SU-DHL-6 (cell line): ENCODE measurements around the gene SPSB1.

Experiments used
- H2AFZ ChIP-seq: fragments of 200-600 bp; sonication (generic); 2 replicates; pipeline ENCODE4 v1.6.1; 2014; ENCODE audit warnings: low read depth, mild to moderate bottlenecking, moderate library complexity, mixed read lengths, antibody characterized with exemption, low read length; ENCODE audit not compliant: severe bottlenecking
- H3F3A ChIP-seq: fragments of 200-600 bp; shearing (Covaris generic); 2 replicates; pipeline ENCODE4 v1.6.0; 2016; ENCODE audit warnings: antibody characterized with exemption, mild to moderate bottlenecking; ENCODE audit not compliant: insufficient read depth
- H3K27ac ChIP-seq: fragments of 200-600 bp; sonication (generic); 2 replicates; pipeline ENCODE4 v1.5.1; 2016; ENCODE audit warnings: low read depth, mild to moderate bottlenecking, low read length, moderate library complexity, mixed read lengths
- H3K27me3 ChIP-seq: fragments of 200-600 bp; sonication (generic), shearing (Covaris generic); 2 replicates; pipeline ENCODE4 v1.6.0; 2014; ENCODE audit warnings: mild to moderate bottlenecking, low read length
- H3K36me3 ChIP-seq: fragments of 200-600 bp; sonication (generic); 2 replicates; pipeline ENCODE4 v1.6.1; 2014; ENCODE audit warnings: mild to moderate bottlenecking, low read length, mixed read lengths
- H3K4me2 ChIP-seq: fragments of 300-600, 200-600 bp; shearing (Covaris generic), sonication (generic); 2 replicates; pipeline ENCODE4 v1.6.0; 2014; ENCODE audit warnings: low read length, low read depth, mild to moderate bottlenecking; ENCODE audit not compliant: poor library complexity, severe bottlenecking
- H3K4me3 ChIP-seq: fragments of 200-600 bp; sonication (generic); 2 replicates; pipeline ENCODE4 v1.5.1; 2014; ENCODE audit warnings: antibody characterized with exemption, low read length, mild to moderate bottlenecking, mixed read lengths; ENCODE audit not compliant: insufficient read depth, poor library complexity, severe bottlenecking
- H3K79me2 ChIP-seq: fragments of 200-600 bp; sonication (generic); 2 replicates; pipeline ENCODE4 v1.6.1; 2014; ENCODE audit warnings: mild to moderate bottlenecking, low read length, moderate library complexity; ENCODE audit not compliant: insufficient read depth
- H3K9ac ChIP-seq: fragments of 200-600 bp; sonication (generic); 2 replicates; pipeline ENCODE4 v1.7.0; 2014; ENCODE audit warnings: mild to moderate bottlenecking, low read length
- H3K9me2 ChIP-seq: fragments of 200-600 bp; sonication (generic); replicated peaks from 2 replicates; pipeline ENCODE4 v1.6.1; 2014; ENCODE audit warnings: low read length; ENCODE audit not compliant: insufficient read depth
- H3K9me3 ChIP-seq: fragments of 200-600 bp; sonication (generic); 2 replicates; pipeline ENCODE4 v1.6.1; 2014; ENCODE audit warnings: low read length, mixed read lengths; ENCODE audit not compliant: insufficient read depth
- H4K20me1 ChIP-seq: fragments of 200-600 bp; sonication (generic); 2 replicates; pipeline ENCODE4 v1.6.1; 2014; ENCODE audit warnings: low read depth, mild to moderate bottlenecking, antibody characterized with exemption, low read length, moderate library complexity, mixed read lengths
- EZH2phosphoT487 ChIP-seq: fragments of 200-600 bp; sonication (generic), shearing (Covaris generic); conservative IDR thresholded peaks from 2 replicates; pipeline ENCODE4 v1.6.1; 2018; ENCODE audit warnings: mild to moderate bottlenecking, antibody characterized with exemption, low read length, moderate library complexity, mixed read lengths
- TF ChIP-seq, protein P1 (sequence below): fragments of 200-600 bp; sonication (generic); IDR thresholded peaks from one replicate; pipeline ENCODE4 v1.5.1; 2017; ENCODE audit warnings: antibody characterized with exemption, mild to moderate bottlenecking, low read length, moderate library complexity; ENCODE audit not compliant: insufficient read depth, poor library complexity, severe bottlenecking

Gene SPSB1

DNA sequence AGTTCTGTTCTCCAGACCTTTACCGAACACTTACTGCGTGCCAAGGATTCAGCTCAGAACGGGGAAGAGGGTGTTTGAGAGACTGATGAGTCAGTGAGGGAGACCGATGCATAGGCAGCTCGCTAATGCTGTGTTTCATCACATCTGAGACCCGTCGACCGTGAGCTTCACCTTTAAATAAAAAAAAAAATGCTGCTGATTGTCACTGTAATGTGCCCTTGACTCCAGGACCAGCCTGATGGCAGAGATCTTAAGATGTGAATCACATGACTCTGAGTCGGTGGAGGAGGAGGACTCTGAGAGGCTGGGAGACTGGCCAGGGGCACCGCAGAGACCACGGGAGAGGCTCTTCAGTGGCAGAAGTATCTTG is 28.8 kb downstream of the SPSB1 start:
- Histone ChIP-seq H3K9ac (no peak overlapping the region), H3F3A (no peaks in the 10 kb centered on the region), H4K20me1 (no peaks in the 10 kb centered on the region), H3K27me3 (no peaks in the 10 kb centered on the region), H2AFZ (no peak overlapping the region), H3K4me2 (no peak overlapping the region), H3K79me2 (no peaks in the 10 kb centered on the region), H3K9me3 (no peaks in the 10 kb centered on the region), H3K36me3 (no peaks in the 10 kb centered on the region), H3K4me3 (no peak overlapping the region), H3K9me2 (no peaks in the 10 kb centered on the region), H3K27ac (no peak overlapping the region)
- TF ChIP-seq EZH2phosphoT487: no peak
- TF ChIP-seq, protein P1, sequence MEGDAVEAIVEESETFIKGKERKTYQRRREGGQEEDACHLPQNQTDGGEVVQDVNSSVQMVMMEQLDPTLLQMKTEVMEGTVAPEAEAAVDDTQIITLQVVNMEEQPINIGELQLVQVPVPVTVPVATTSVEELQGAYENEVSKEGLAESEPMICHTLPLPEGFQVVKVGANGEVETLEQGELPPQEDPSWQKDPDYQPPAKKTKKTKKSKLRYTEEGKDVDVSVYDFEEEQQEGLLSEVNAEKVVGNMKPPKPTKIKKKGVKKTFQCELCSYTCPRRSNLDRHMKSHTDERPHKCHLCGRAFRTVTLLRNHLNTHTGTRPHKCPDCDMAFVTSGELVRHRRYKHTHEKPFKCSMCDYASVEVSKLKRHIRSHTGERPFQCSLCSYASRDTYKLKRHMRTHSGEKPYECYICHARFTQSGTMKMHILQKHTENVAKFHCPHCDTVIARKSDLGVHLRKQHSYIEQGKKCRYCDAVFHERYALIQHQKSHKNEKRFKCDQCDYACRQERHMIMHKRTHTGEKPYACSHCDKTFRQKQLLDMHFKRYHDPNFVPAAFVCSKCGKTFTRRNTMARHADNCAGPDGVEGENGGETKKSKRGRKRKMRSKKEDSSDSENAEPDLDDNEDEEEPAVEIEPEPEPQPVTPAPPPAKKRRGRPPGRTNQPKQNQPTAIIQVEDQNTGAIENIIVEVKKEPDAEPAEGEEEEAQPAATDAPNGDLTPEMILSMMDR: no peak

DNA sequence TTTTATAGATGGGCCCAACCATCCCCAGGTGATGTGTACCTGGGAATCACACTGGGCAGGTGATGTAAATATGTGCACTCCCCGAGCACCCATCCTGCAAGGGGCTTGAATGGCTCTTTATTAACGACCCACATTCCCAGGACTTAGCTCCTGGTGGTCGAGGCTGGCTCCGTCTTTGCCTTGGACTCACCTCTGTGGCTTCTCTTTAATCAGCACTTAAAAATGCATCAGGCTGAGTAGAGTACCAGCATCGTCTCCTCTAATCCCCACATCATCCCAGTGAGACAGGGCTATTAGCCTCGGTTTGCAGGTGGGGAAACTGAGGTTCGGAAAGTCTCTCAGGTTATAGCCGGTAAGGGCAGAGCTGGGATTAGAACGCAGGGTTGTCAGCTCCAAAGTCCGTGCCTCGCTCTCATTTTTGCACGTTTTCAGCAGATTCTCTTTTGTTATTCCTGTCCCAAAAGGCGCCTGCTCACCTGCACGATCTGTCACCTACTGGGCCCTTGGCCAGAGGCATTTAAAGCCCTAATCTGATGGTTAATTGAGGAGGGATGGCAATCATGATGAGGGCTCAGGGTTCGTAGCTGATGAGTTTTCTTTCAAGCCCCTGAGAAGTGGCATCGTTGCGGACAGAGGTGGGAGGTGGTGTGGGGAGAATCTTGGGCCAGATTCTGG is 29.4 kb downstream of the SPSB1 start:
- H3F3A ChIP-seq: no peaks in the 10 kb centered on the region
- no peak overlapping the region for H3K4me3 ChIP-seq
- H3K27me3 ChIP-seq: no peaks in the 10 kb centered on the region
- H2AFZ ChIP-seq: no peak overlapping the region
- no peaks in the 10 kb centered on the region for H4K20me1 ChIP-seq
- no peaks in the 10 kb centered on the region for H3K9me3 ChIP-seq
- no peaks in the 10 kb centered on the region for H3K36me3 ChIP-seq
- TF ChIP-seq, protein P1: no peak
- TF ChIP-seq EZH2phosphoT487: no peak
- no peak overlapping the region for H3K27ac ChIP-seq
- no peaks in the 10 kb centered on the region for H3K79me2 ChIP-seq
- H3K9me2 ChIP-seq: no peaks in the 10 kb centered on the region
- H3K9ac ChIP-seq: no peak overlapping the region
- no peak overlapping the region for H3K4me2 ChIP-seq

DNA sequence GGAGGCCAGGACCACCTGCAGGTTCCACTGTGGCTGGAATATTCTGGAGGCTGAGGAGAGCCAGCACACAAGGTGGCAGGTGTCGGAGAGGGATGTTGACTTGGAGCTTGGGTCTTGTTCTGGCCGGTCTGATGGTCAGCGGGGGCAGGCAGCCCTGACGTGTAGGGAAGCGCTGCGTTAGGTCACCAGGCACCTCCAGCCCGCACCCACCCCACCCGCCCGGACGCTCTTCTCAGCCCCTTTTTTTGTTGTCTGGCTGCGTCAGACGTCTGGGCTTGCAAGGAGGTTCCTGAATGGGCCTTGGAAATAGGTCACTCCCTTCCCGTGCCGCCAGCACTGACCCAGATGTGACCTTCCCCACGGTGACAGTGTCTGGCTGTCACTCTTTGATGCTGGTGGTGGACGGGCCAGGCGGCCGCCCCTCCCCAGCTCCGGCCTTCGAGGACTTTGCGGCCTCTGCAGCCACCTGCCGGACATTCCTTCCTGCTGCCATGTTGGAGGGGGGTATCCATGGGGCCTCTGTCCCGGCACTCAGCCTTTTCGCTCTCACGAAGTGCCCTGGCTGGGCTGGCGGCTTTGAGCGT is 30.1 kb downstream of the SPSB1 start:
- H3K4me2 ChIP-seq: no peak overlapping the region
- H3K36me3 ChIP-seq: no peaks in the 10 kb centered on the region
- H3K9me3 ChIP-seq: no peaks in the 10 kb centered on the region
- no peak overlapping the region for H3K27ac ChIP-seq
- TF ChIP-seq, protein P1: no peak
- TF ChIP-seq EZH2phosphoT487: no peak
- no peaks in the 10 kb centered on the region for H4K20me1 ChIP-seq
- H3K9ac ChIP-seq: no peak overlapping the region
- no peak overlapping the region for H2AFZ ChIP-seq
- H3K9me2 ChIP-seq: no peaks in the 10 kb centered on the region
- no peaks in the 10 kb centered on the region for H3K27me3 ChIP-seq
- H3K79me2 ChIP-seq: no peaks in the 10 kb centered on the region
- no peak overlapping the region for H3K4me3 ChIP-seq
- no peaks in the 10 kb centered on the region for H3F3A ChIP-seq
